GM12875 (cell line): Measurements from ENCODE around the gene UCK1.

Experiments used
- H3K4me3 ChIP-seq: one replicate; pipeline ENCODE4 v1.5.1; 2011; ENCODE audit warnings: low read depth, low read length, control low read depth
- CTCF ChIP-seq: IDR thresholded peaks from 2 replicates; pipeline ENCODE4 v1.5.1; 2011; ENCODE audit warnings: low read depth, mild to moderate bottlenecking, control low read depth, inconsistent platforms, low read length, moderate library complexity, borderline replicate concordance; ENCODE audit not compliant: insufficient read depth

UCK1 gene

GRCh38 chr9:131524665-131525315 is 6.3 kb downstream of the UCK1 start:
- no peak for TF ChIP-seq CTCF
- no peak overlapping the region for H3K4me3 ChIP-seq

DNA sequence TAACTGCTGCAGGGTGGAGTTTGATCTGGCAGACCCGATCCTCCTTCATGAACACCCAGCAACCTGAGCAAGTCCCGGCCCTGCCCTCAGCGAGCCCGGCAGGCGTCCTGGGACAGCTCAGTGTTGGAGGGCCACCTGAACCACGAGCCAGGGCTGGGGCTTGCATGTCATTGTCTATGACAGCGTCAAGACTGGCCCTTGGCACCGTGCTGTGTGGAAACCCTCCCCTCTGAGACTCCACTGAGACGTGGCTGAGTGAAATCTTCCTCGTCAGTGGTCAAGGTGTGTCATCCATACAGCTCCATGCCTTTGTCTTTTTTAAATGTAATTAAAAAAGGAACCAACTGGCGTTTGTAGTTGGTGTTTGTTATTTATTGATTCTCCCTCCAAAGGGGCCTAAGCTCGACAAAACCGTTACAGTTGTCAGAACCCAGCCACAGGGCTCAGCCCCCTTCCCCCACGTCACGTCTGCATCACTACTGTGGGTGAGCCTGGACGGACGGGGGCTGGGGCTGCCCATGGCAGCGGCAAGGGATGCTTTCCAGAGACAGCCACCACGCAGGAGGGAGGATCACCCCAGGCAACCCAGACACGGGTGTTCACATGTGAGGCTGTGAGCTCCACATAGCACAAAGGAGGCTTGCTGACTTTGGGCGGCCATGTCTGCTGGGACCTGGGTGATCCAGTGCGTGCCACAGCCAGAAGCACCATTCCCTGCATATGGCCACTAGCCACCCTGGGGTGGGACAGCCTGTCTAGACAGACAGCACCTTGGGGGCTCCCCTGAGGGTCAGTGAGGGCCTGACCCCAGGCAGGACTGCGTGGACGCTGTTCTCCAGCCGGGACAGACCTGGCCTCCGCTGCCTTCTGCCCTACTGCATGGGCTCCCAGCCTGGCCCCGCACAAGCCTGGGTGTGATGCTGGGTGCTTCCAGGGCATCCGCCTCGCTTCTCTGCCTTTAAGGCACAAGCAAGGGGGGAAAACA is 7.3 kb downstream of the UCK1 start:
- TF ChIP-seq CTCF: no peak
- H3K4me3 ChIP-seq: no peak overlapping the region

DNA sequence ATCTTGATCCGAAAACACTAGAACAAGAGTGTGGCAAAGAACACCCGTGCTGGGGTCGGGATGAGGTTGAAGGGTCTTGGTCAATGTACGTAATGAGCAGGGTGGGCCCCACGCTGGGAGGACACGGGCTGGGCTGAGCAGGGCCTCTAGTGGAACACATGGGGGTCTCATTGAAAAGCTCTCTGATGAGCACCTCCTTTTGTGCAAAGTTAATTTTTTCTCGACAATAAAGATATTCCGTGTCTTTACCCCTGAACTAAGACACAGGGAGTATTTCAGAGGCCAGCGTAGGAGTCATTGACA is 8.0 kb downstream of the UCK1 start:
- no peak for TF ChIP-seq CTCF
- no peak overlapping the region for H3K4me3 ChIP-seq

GRCh38 chr9:131522257-131523085 is 8.6 kb downstream of the UCK1 start:
- H3K4me3 ChIP-seq: no peak overlapping the region
- no peak for TF ChIP-seq CTCF

DNA sequence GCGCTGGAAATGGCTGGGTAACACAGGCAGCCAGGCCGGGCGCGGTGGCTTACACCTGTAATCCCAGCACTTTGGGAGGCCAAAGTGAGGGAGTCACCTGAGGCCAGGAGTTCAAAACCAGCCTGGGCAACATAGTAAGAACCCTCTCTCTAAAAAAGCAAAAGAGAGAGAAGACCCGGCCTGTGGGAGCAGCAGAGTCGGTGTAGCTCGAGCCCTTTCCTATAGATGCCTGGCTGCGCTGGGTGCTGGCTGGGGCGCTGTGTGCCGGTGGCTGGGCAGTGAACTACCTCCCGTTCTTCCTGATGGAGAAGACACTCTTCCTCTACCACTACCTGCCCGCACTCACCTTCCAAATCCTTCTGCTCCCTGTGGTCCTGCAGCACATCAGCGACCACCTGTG is 9.2 kb downstream of the UCK1 start:
- no peak for TF ChIP-seq CTCF
- H3K4me3 ChIP-seq: no peak overlapping the region

DNA sequence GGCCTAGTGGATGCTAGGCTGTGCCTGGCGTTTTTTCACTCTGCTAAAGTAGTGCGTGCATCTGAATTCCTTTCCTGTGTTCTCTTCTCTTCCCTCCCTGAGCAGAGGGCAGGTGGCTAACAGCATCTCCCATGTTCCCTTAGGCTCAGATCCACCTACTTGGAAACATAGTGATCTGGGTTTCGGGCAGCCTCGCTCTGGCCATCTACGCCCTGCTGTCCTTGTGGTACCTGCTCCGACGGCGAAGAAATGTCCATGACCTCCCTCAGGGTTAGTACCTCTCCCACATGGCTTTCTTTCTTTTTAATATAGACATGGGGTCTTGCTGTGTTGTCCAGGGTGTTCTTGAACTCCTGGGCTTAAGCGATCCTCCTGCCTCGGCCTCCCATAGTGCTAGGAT is 9.9 kb downstream of the UCK1 start:
- TF ChIP-seq CTCF: no peak
- no peak overlapping the region for H3K4me3 ChIP-seq
